K562 (cell line): ENCODE results near the gene BOD1L2. TPM values are rescaled to one million over a fixed set of nuclear protein-coding genes. Genes with fewer than 3 reads are reported as not detected.

Experiments used
- ARNT ChIP-seq, 2 experiments: fragments of 450-650 bp; IDR thresholded peaks; 2 replicates each; pipeline ENCODE4 v1.6.1; 2016; ENCODE audit warnings: mild to moderate bottlenecking in 1 of 2
- DDX20 ChIP-seq: fragments of 450-650 bp; IDR thresholded peaks from 2 replicates; pipeline ENCODE4 v1.6.1; 2016; ENCODE audit warnings: missing genetic modification characterization, low read depth, mild to moderate bottlenecking, missing compliant biosample characterization, moderate library complexity
- DIDO1 ChIP-seq: fragments of 450-650 bp; IDR thresholded peaks from 2 replicates; pipeline ENCODE4 v1.6.1; 2016; ENCODE audit warnings: low read depth, missing biosample characterization, missing genetic modification characterization
- EP300 ChIP-seq: IDR thresholded peaks from 2 replicates; pipeline ENCODE4 v1.6.1; 2012; ENCODE audit warnings: low read length, improper control_type of control experiment
- EWSR1 ChIP-seq: fragments of 450-650 bp; IDR thresholded peaks from 2 replicates; pipeline ENCODE4 v1.6.1; 2018; ENCODE audit warnings: borderline replicate concordance, mild to moderate bottlenecking, low read depth, moderate library complexity; ENCODE audit not compliant: partially characterized antibody
- HINFP ChIP-seq: fragments of 450-650 bp; conservative IDR thresholded peaks from 2 replicates; pipeline ENCODE4 v1.6.1; 2016; ENCODE audit warnings: missing genetic modification characterization, low read depth, mild to moderate bottlenecking, control low read depth, missing compliant biosample characterization
- MAZ ChIP-seq, 2 experiments: fragments of 450-650 bp in 1 of 2; sonication (generic) in 1 of 2; formaldehyde crosslinking; IDR thresholded peaks in 1 of 2; conservative IDR thresholded peaks in 1 of 2; 2 replicates each; pipeline versions ENCODE4 v1.4.0 to v1.5.0; 2020; ENCODE audit warnings: mild to moderate bottlenecking in 1 of 2, missing genetic modification reagents in 1 of 2
- MIER1 ChIP-seq: fragments of 450-650 bp; IDR thresholded peaks from 2 replicates; pipeline ENCODE4 v1.6.1; 2016; ENCODE audit warnings: antibody characterized with exemption, mild to moderate bottlenecking, low read depth
- NCOA4 ChIP-seq: fragments of 450-650 bp; IDR thresholded peaks from 2 replicates; pipeline ENCODE4 v1.6.1; 2018; ENCODE audit warnings: mild to moderate bottlenecking; ENCODE audit not compliant: partially characterized antibody
- SMARCE1 ChIP-seq: fragments of 450-650 bp; IDR thresholded peaks from 2 replicates; pipeline ENCODE4 v1.7.1; 2016; ENCODE audit warnings: mild to moderate bottlenecking
- SNAPC5 ChIP-seq: fragments of 250-450 bp; sonication (Bioruptor Pico); IDR thresholded peaks from 2 replicates; pipeline ENCODE4 v1.8.0; 2021; ENCODE audit warnings: moderate library complexity, mild to moderate bottlenecking, inconsistent platforms
- SUPT5H ChIP-seq: fragments of 450-650 bp; IDR thresholded peaks from 2 replicates; pipeline ENCODE4 v1.6.1; 2016
- THAP7 ChIP-seq: fragments of 250-450 bp; sonication (Bioruptor Pico); IDR thresholded peaks from 2 replicates; pipeline ENCODE4 v1.5.0; 2021
- TRIM28 ChIP-seq: fragments of 450-650 bp; IDR thresholded peaks from 2 replicates; pipeline ENCODE4 v1.6.1; 2017
- U2AF1 ChIP-seq: fragments of 200-400 bp; formaldehyde crosslinking; optimal IDR thresholded peaks from 2 replicates; pipeline ENCODE3; 2017; ENCODE audit warnings: mild to moderate bottlenecking, low read depth, low read length, moderate library complexity
- ZFP36 ChIP-seq: fragments of 150-350 bp; IDR thresholded peaks from 2 replicates; pipeline ENCODE4 v1.6.1; 2018; ENCODE audit warnings: low read length, low read depth; ENCODE audit not compliant: partially characterized antibody
- ZFP91 ChIP-seq: sonication (generic); formaldehyde crosslinking; IDR thresholded peaks from 2 replicates; pipeline ENCODE4 v1.8.0; 2022; ENCODE audit warnings: mild to moderate bottlenecking, missing genetic modification reagents
- ZMIZ1 ChIP-seq, 2 experiments: fragments of 150-350 bp in 1 of 2; IDR thresholded peaks; 2 replicates each; pipeline ENCODE4 v1.6.1; 2012 to 2016; ENCODE audit warnings: low read depth in 2 of 2, low read length in 2 of 2, mild to moderate bottlenecking in 1 of 2, moderate library complexity in 1 of 2
- ZNF23 ChIP-seq: fragments of 250-450 bp; sonication (Bioruptor Pico); IDR thresholded peaks from 2 replicates; pipeline ENCODE4 v1.4.0; 2020; ENCODE audit warnings: mild to moderate bottlenecking
- ZNF507 ChIP-seq: conservative IDR thresholded peaks from 2 replicates; pipeline ENCODE4 v1.6.1; 2017; ENCODE audit warnings: missing genetic modification characterization, missing compliant biosample characterization
- polyA plus RNA-seq, 8 experiments: library from polyadenylated mRNA; depleted of rRNA in 4 of 8; stranded (reverse) in 5 of 8; unstranded in 3 of 8; fragments of >200 nt; fragmentation: Nextera tagmentation in 2 of 8; fragmentation: Illumina TruSeq in 1 of 8; extraction: Ambion mirVana in 2 of 8; extraction: Trizol in 1 of 8; gene quantifications; 2 replicates each; pipeline versions ENCODE4 v1.2.1 to v1.2.3, GENCODE V29; 2011 to 2014; ENCODE audit warnings: inconsistent platforms in 1 of 8, missing spikeins in 1 of 8
- total RNA-seq, 7 experiments: library from RNA; depleted of rRNA in 6 of 7; stranded (reverse); fragments of >200 nt in 6 of 7; fragmentation: Illumina TruSeq in 2 of 7; extraction: Trizol in 2 of 7; gene quantifications; 2 replicates each; pipeline versions ENCODE4 v1.2.1 to v1.2.3, GENCODE V29; 2011 to 2021; ENCODE audit warnings: low replicate concordance in 1 of 7

Gene BOD1L2
- total and polyA plus RNA-seq, 9 of the 15 experiments (the other 6 are each of a cell fraction or from before 2014, with no cell fraction given): 0.03 TPM; not detected in 8

GRCh38 chr18:57141208-57142129, 5.4 kb upstream of the BOD1L2 start (continued):
- TF ChIP-seq ZFP91 (no peak), NCOA4 (no peak), DDX20 (tag) (no peak), DIDO1 (tag) (no peak), ZMIZ1 (IDR thresholded peaks at IDR 0.05; ENCODE audit: low read depth in 2 of 2, low read length in 2 of 2) (peak in 1 of 2 experiments; percentile 48; a peak in 1 of 4 replicates), ZFP36 (peak; percentile 12), SMARCE1 (peak; percentile 60; the same call in 1 of the 2 replicates), EP300 (peak; percentile 95), THAP7 (CRISPR knock-in tag) (no peak), EWSR1 (no peak), SUPT5H (no peak), HINFP (tag) (no peak), U2AF1 (no peak), TRIM28 (no peak), MAZ (CRISPR knock-in tag; conservative IDR thresholded peaks at IDR 0.05 in 1 of 2, IDR thresholded peaks at IDR 0.05 in 1 of 2) (peak; percentile 45 to 59; a peak in 2 of 4 replicates), SNAPC5 (CRISPR knock-in tag) (no peak), ZNF23 (CRISPR knock-in tag) (no peak), ARNT (IDR thresholded peaks at IDR 0.05) (peak in 1 of 2 experiments; percentile 62; a peak in 1 of 4 replicates), ZNF507 (tag) (no peak), MIER1 (no peak)
